Activated naive CD8-positive, alpha-beta T cell (primary cell): ENCODE results near the gene ARPC1A.
"Not testable (repeated sequence)": the region's sequence is repeated elsewhere in the genome, so short reads cannot be mapped to it uniquely, and the experiment has no call there.

Source experiments
- H3K27ac Mint-ChIP-seq: one replicate; pipeline ENCODE4 v1.8.0; 2021; ENCODE audit warnings: mixed read lengths
- H3K27me3 Mint-ChIP-seq: one replicate; pipeline ENCODE4 v1.8.0; 2021; ENCODE audit warnings: mixed read lengths
- H3K36me3 Mint-ChIP-seq: one replicate; pipeline ENCODE4 v1.8.0; 2021; ENCODE audit warnings: mixed read lengths
- H3K4me1 Mint-ChIP-seq: one replicate; pipeline ENCODE4 v1.8.0; 2021; ENCODE audit warnings: low read depth, mixed read lengths
- H3K4me3 Mint-ChIP-seq: one replicate; pipeline ENCODE4 v1.8.0; 2021; ENCODE audit warnings: mild to moderate bottlenecking, mixed read lengths
- H3K9me3 Mint-ChIP-seq: one replicate; pipeline ENCODE4 v1.8.0; 2021; ENCODE audit warnings: low read depth, mixed read lengths

Gene ARPC1A

GRCh38 chr7:99325592-99326407 is at the start of gene ARPC1A:
TSS of gene ARPC1A (plus strand) at chr7:99325898. CDS start at chr7:99333354, 7,456 bp downstream.
- peak within 1 kb of the TSS; percentile 94 for H3K4me3 Mint-ChIP-seq
- no peaks in the 10 kb centered on the region for H3K36me3 Mint-ChIP-seq
- peaks cover 39% of the 10 kb centered on the region for H3K4me1 Mint-ChIP-seq
- H3K9me3 Mint-ChIP-seq: no peaks in the 10 kb centered on the region
- no peaks in the 10 kb centered on the region for H3K27me3 Mint-ChIP-seq
- peak within 1 kb of the TSS; percentile 86 for H3K27ac Mint-ChIP-seq

GRCh38 chr7:99278180-99278579 is 47.5 kb upstream of the ARPC1A start:
- no peaks in the 10 kb centered on the region for H3K9me3 Mint-ChIP-seq
- no peak overlapping the region for H3K27ac Mint-ChIP-seq
- peaks cover 10% of the 10 kb centered on the region for H3K4me1 Mint-ChIP-seq
- H3K36me3 Mint-ChIP-seq: no peaks in the 10 kb centered on the region
- H3K4me3 Mint-ChIP-seq: no peak overlapping the region
- H3K27me3 Mint-ChIP-seq: no peaks in the 10 kb centered on the region

GRCh38 chr7:99284165-99284564 is 41.5 kb upstream of the ARPC1A start:
- H3K4me1 Mint-ChIP-seq, H3K9me3 Mint-ChIP-seq, H3K27me3 Mint-ChIP-seq, H3K36me3 Mint-ChIP-seq, H3K4me3 Mint-ChIP-seq, H3K27ac Mint-ChIP-seq: not testable (repeated sequence)

- Mint-ChIP-seq H3K9me3 (no peaks in the 10 kb centered on the region), H3K27ac (no peak overlapping the region), H3K4me1 (no peaks in the 10 kb centered on the region), H3K27me3 (no peaks in the 10 kb centered on the region), H3K4me3 (no peak overlapping the region), H3K36me3 (peaks cover 3% of the 10 kb centered on the region)
These were observed 37.7 kb upstream of the ARPC1A start for GRCh38 chr7:99287779-99288534.

- Mint-ChIP-seq H3K4me3 (no peak overlapping the region), H3K27me3 (no peaks in the 10 kb centered on the region), H3K9me3 (no peaks in the 10 kb centered on the region), H3K36me3 (peaks cover 3% of the 10 kb centered on the region), H3K4me1 (no peaks in the 10 kb centered on the region), H3K27ac (no peak overlapping the region)
These were observed 36.5 kb upstream of the ARPC1A start for GRCh38 chr7:99289185-99289584.

- not testable (repeated sequence) for H3K36me3 Mint-ChIP-seq, H3K4me3 Mint-ChIP-seq, H3K4me1 Mint-ChIP-seq, H3K9me3 Mint-ChIP-seq, H3K27ac Mint-ChIP-seq, H3K27me3 Mint-ChIP-seq
These were observed 35.5 kb upstream of the ARPC1A start for GRCh38 chr7:99290148-99290547.

GRCh38 chr7:99290980-99291607 is 34.6 kb upstream of the ARPC1A start:
- H3K9me3 Mint-ChIP-seq: no peaks in the 10 kb centered on the region
- H3K4me3 Mint-ChIP-seq: no peak overlapping the region
- no peaks in the 10 kb centered on the region for H3K27me3 Mint-ChIP-seq
- H3K4me1 Mint-ChIP-seq: no peaks in the 10 kb centered on the region
- H3K36me3 Mint-ChIP-seq: peaks cover 3% of the 10 kb centered on the region
- no peak overlapping the region for H3K27ac Mint-ChIP-seq

- Mint-ChIP-seq H3K9me3 (no peaks in the 10 kb centered on the region), H3K36me3 (no peaks in the 10 kb centered on the region), H3K27me3 (no peaks in the 10 kb centered on the region), H3K27ac (no peak overlapping the region), H3K4me3 (no peak overlapping the region), H3K4me1 (no peaks in the 10 kb centered on the region)
These were observed 33.6 kb upstream of the ARPC1A start for GRCh38 chr7:99292127-99292526.

GRCh38 chr7:99293167-99293566 is 32.5 kb upstream of the ARPC1A start:
- no peak overlapping the region for H3K27ac Mint-ChIP-seq
- H3K4me3 Mint-ChIP-seq: no peak overlapping the region
- no peaks in the 10 kb centered on the region for H3K36me3 Mint-ChIP-seq
- no peaks in the 10 kb centered on the region for H3K9me3 Mint-ChIP-seq
- no peaks in the 10 kb centered on the region for H3K4me1 Mint-ChIP-seq
- H3K27me3 Mint-ChIP-seq: no peaks in the 10 kb centered on the region

- Mint-ChIP-seq H3K27ac (no peak overlapping the region), H3K4me1 (no peaks in the 10 kb centered on the region), H3K4me3 (no peak overlapping the region), H3K27me3 (no peaks in the 10 kb centered on the region), H3K9me3 (no peaks in the 10 kb centered on the region), H3K36me3 (no peaks in the 10 kb centered on the region)
These were observed 32.0 kb upstream of the ARPC1A start for GRCh38 chr7:99293650-99294049.

GRCh38 chr7:99296471-99296870 is 29.2 kb upstream of the ARPC1A start:
- no peaks in the 10 kb centered on the region for H3K36me3 Mint-ChIP-seq
- H3K27me3 Mint-ChIP-seq: no peaks in the 10 kb centered on the region
- no peaks in the 10 kb centered on the region for H3K9me3 Mint-ChIP-seq
- no peak overlapping the region for H3K4me3 Mint-ChIP-seq
- no peaks in the 10 kb centered on the region for H3K4me1 Mint-ChIP-seq
- H3K27ac Mint-ChIP-seq: no peak overlapping the region

GRCh38 chr7:99301496-99301895 is 24.2 kb upstream of the ARPC1A start:
- H3K4me3 Mint-ChIP-seq: no peak overlapping the region
- H3K9me3 Mint-ChIP-seq: no peaks in the 10 kb centered on the region
- H3K27ac Mint-ChIP-seq: no peak overlapping the region
- no peaks in the 10 kb centered on the region for H3K36me3 Mint-ChIP-seq
- H3K27me3 Mint-ChIP-seq: no peaks in the 10 kb centered on the region
- no peaks in the 10 kb centered on the region for H3K4me1 Mint-ChIP-seq

GRCh38 chr7:99305473-99306260 is 20.0 kb upstream of the ARPC1A start:
- Mint-ChIP-seq H3K27me3 (peaks cover 3% of the 10 kb centered on the region), H3K4me3 (no peak overlapping the region), H3K4me1 (no peaks in the 10 kb centered on the region), H3K9me3 (no peaks in the 10 kb centered on the region), H3K36me3 (peaks cover 3% of the 10 kb centered on the region), H3K27ac (no peak overlapping the region)

GRCh38 chr7:99308461-99309074 is 17.1 kb upstream of the ARPC1A start:
- Mint-ChIP-seq H3K36me3 (peaks cover 3% of the 10 kb centered on the region), H3K4me3 (no peak overlapping the region), H3K9me3 (no peaks in the 10 kb centered on the region), H3K27ac (no peak overlapping the region), H3K27me3 (peaks cover 3% of the 10 kb centered on the region), H3K4me1 (no peaks in the 10 kb centered on the region)
